ENCODE results near the gene IL13RA1. TPM values are rescaled to one million over a fixed set of nuclear protein-coding genes. Genes with fewer than 3 reads are reported as not detected.
"Not testable (repeated sequence)": the region's sequence is repeated elsewhere in the genome, so short reads cannot be mapped to it uniquely, and the experiment has no call there.

The IL13RA1 gene
- total RNA-seq, 4 donors from 2014 or later = 44.1 to 69.6 (median 56.7) TPM

GRCh38 chrX:118807151-118808017, 80.0 kb downstream of the IL13RA1 start:
- H3K27me3 ChIP-seq = no peaks in the 10 kb centered on the region
- TF ChIP-seq CTCF (IDR thresholded peaks at IDR 0.05) (peak in 5 of 6 experiments; percentile 52 to 69 (median 59)), POLR2A (IDR thresholded peaks at IDR 0.05) (no peak)
- DNase-seq = no peak
- H3K4me1 ChIP-seq = no peaks in the 10 kb centered on the region
- no peaks in the 10 kb centered on the region for H3K9me3 ChIP-seq
- 33 to 39% methylated on average over 4 of the region's 4 CpGs for WGBS, 2 donors
- intact Hi-C loops (cut with DNase I) = loop anchor here (10.0 kb wide), 1 partner anchor 173 kb away; no protein-coding TSS in a partner anchor
- no peaks in the 10 kb centered on the region for H3K36me3 ChIP-seq
- H3K4me3 ChIP-seq = no peak overlapping the region
- no peak overlapping the region for H3K27ac ChIP-seq

GRCh38 chrX:118817257-118817656, 89.9 kb downstream of the IL13RA1 start:
- intact Hi-C loops (cut with DNase I); H3K9me3 ChIP-seq; H3K27me3 ChIP-seq; DNase-seq; H3K4me3 ChIP-seq; H3K4me1 ChIP-seq; H3K36me3 ChIP-seq; H3K27ac ChIP-seq: not testable (repeated sequence)
- 80 to 94% methylated on average over 4 of the region's 4 CpGs for WGBS, 2 donors

GRCh38 chrX:118823263-118824172, 96.1 kb downstream of the IL13RA1 start, which contains the start of gene ZCCHC12:
Gene ZCCHC12 (plus strand): TSS chrX:118823824. CDS start chrX:118825245, 1,421 bp downstream.
- Histone ChIP-seq H3K4me3 (peak within 1 kb of the TSS in 3 of 4 donors; percentile 21 to 54 (median 24)), H3K27ac (no peak within 1 kb of the TSS), H3K36me3 (no peaks in the 10 kb centered on the region), H3K9me3 (no peaks in the 10 kb centered on the region), H3K27me3 (peaks cover 0 to 52% (median 2%) of the 10 kb centered on the region in 4 donors), H3K4me1 (peaks cover 0 to 15% (median 0%) of the 10 kb centered on the region in 3 donors)
- no peak for DNase-seq
- WGBS, 2 donors = 24 to 28% methylated on average over 4 to 13 of the region's 51 CpGs
- TF ChIP-seq POLR2A (IDR thresholded peaks at IDR 0.05) (no peak), CTCF (IDR thresholded peaks at IDR 0.05) (no peak)
- intact Hi-C loops (cut with DNase I) = no loop called here

- no peak for DNase-seq
- no peaks in the 10 kb centered on the region for H3K36me3 ChIP-seq
- TF ChIP-seq CTCF (IDR thresholded peaks at IDR 0.05) = no peak
- TF ChIP-seq POLR2A (IDR thresholded peaks at IDR 0.05) = no peak
- peaks cover 0 to 53% (median 2%) of the 10 kb centered on the region in 4 donors for H3K27me3 ChIP-seq
- WGBS, 2 donors = 10 to 31% methylated on average over 2 to 11 of the region's 22 CpGs
- H3K27ac ChIP-seq = no peak overlapping the region
- intact Hi-C loops (cut with DNase I) = no loop called here
- H3K4me3 ChIP-seq = peak overlapping the region in 3 of 4 donors; percentile 21 to 54 (median 24)
- H3K9me3 ChIP-seq = no peaks in the 10 kb centered on the region
- H3K4me1 ChIP-seq = peaks cover 0 to 15% (median 0%) of the 10 kb centered on the region in 3 donors
Observed at GRCh38 chrX:118824173-118824730, 96.8 kb downstream of the IL13RA1 start.

- H3K27ac ChIP-seq = no peak overlapping the region
- no peaks in the 10 kb centered on the region for H3K9me3 ChIP-seq
- TF ChIP-seq POLR2A (IDR thresholded peaks at IDR 0.05) = no peak
- no peak for TF ChIP-seq CTCF (IDR thresholded peaks at IDR 0.05)
- intact Hi-C loops (cut with DNase I) = no loop called here
- WGBS, 2 donors = 17 to 48% methylated on average over 6 to 10 of the region's 16 CpGs
- no peak overlapping the region for H3K4me3 ChIP-seq
- DNase-seq = no peak
- peaks cover 0 to 53% (median 4%) of the 10 kb centered on the region in 4 donors for H3K27me3 ChIP-seq
- H3K4me1 ChIP-seq = peaks cover 0 to 15% (median 0%) of the 10 kb centered on the region in 3 donors
- no peaks in the 10 kb centered on the region for H3K36me3 ChIP-seq
Observed at GRCh38 chrX:118825227-118825626, 97.8 kb downstream of the IL13RA1 start.
